HepG2 (cell line): ENCODE data around the gene PIP5KL1. TPM values are rescaled to one million over a fixed set of nuclear protein-coding genes. Genes with fewer than 3 reads are reported as not detected.

Experiments
- ATAC-seq: fragments of 200-7000 bp; cut with Tn5 transposase; 3 replicates; pipeline ENCODE4 v1.9.1; 2020; ENCODE audit warnings: mild to moderate bottlenecking, moderate library complexity
- BruUV-seq: library from RNA; stranded (reverse); fragments of 400-500 nt; replicated peaks from 2 replicates; lab custom pipeline; 2021; lab: Mats Ljungman, UMichigan
- CTCF ChIA-PET: fragments of 300-600 bp; formaldehyde crosslinking; extraction: SDS; loops from one replicate; lab custom pipeline; 2021; ENCODE audit warnings: low total read pairs, inconsistent platforms, low intra/inter-chr PET ratio; lab: Yijun Ruan, JAX
- POLR2A ChIA-PET: fragments of 350-600 bp; sonication (Branson Sonifier 250); formaldehyde crosslinking; loops from one replicate; lab custom pipeline; 2020; ENCODE audit warnings: antibody characterized with exemption, inconsistent platforms; lab: Yijun Ruan, JAX
- DNase-seq: peaks from one replicate; pipeline ENCODE4 v3.0.0-alpha.2; 2015; ENCODE audit warnings: low spot score
- FAIRE-seq: peaks from 3 replicates; lab custom pipeline; 2011; peaks lifted over from hg19 to GRCh38; lab: Jason Lieb, UNC
- H2AFZ ChIP-seq: one replicate; pipeline ENCODE4 v1.6.1; 2011; ENCODE audit warnings: low read length, inconsistent platforms
- H3K27ac ChIP-seq: fragments of 300-600 bp; 3 replicates; pipeline ENCODE4 v1.8.0; 2011; ENCODE audit warnings: mixed run types, mild to moderate bottlenecking, mixed read lengths, low read length, inconsistent platforms; ENCODE audit not compliant: insufficient read depth; ENCODE audit errors: extremely low read length
- H3K27me3 ChIP-seq, 2 experiments: fragments of 200-600 bp in 1 of 2; 2 replicates in 1 of 2; 3 replicates in 1 of 2; pipeline versions ENCODE4 v1.6.0 to v1.8.0; 2011; ENCODE audit warnings: low read length in 2 of 2, mild to moderate bottlenecking in 2 of 2, moderate library complexity in 2 of 2, inconsistent platforms in 1 of 2; ENCODE audit not compliant: insufficient read depth in 2 of 2, control insufficient read depth in 1 of 2
- H3K36me3 ChIP-seq, 2 experiments: fragments of 200-600 bp in 1 of 2; replicated peaks in 1 of 2; 2 replicates in 1 of 2; 3 replicates in 1 of 2; pipeline versions ENCODE4 v1.5.1 to v1.8.0; 2011; ENCODE audit warnings: low read length in 2 of 2, inconsistent platforms in 1 of 2; ENCODE audit not compliant: insufficient read depth in 2 of 2, control insufficient read depth in 1 of 2
- H3K4me1 ChIP-seq: 2 replicates; pipeline ENCODE4 v1.5.1; 2012; ENCODE audit warnings: low read length, inconsistent platforms; ENCODE audit not compliant: insufficient read depth
- H3K4me2 ChIP-seq: 2 replicates; pipeline ENCODE4 v1.6.0; 2011; ENCODE audit warnings: low read depth, low read length, inconsistent platforms
- H3K4me3 ChIP-seq, 3 experiments: fragments of 200-600 bp in 1 of 3; sonication (generic), shearing (Covaris generic) in 1 of 3; replicated peaks in 1 of 3; 2 replicates each; pipeline ENCODE4 v1.5.1; 2011 to 2016; ENCODE audit warnings: low read length in 3 of 3, inconsistent platforms in 2 of 3, low read depth in 2 of 3, mild to moderate bottlenecking in 2 of 3, control low read depth in 1 of 3, mixed read lengths in 1 of 3; ENCODE audit not compliant: insufficient read depth in 1 of 3
- H3K79me2 ChIP-seq: one replicate; pipeline ENCODE4 v1.6.1; 2011; ENCODE audit warnings: low read length, inconsistent platforms; ENCODE audit not compliant: insufficient read depth
- H3K9ac ChIP-seq: 2 replicates; pipeline ENCODE4 v1.6.0; 2011; ENCODE audit warnings: mild to moderate bottlenecking, low read depth, low read length, inconsistent platforms; ENCODE audit not compliant: insufficient read depth
- H3K9me3 ChIP-seq: 2 replicates; pipeline ENCODE4 v1.5.1; 2012; ENCODE audit warnings: mild to moderate bottlenecking, low read length
- H4K20me1 ChIP-seq: 2 replicates; pipeline ENCODE4 v1.6.0; 2011; ENCODE audit warnings: inconsistent platforms, mild to moderate bottlenecking, low read length, moderate library complexity; ENCODE audit not compliant: insufficient read depth
- CBX5 ChIP-seq: sonication (generic); formaldehyde crosslinking; IDR thresholded peaks from 2 replicates; pipeline ENCODE4 v1.4.0; 2020; ENCODE audit warnings: missing genetic modification reagents, borderline replicate concordance
- DMTF1 ChIP-seq: sonication (generic); formaldehyde crosslinking; IDR thresholded peaks from 2 replicates; pipeline ENCODE4 v1.4.0; 2020; ENCODE audit warnings: mild to moderate bottlenecking, missing genetic modification reagents
- HHEX ChIP-seq: IDR thresholded peaks from 2 replicates; pipeline ENCODE4 v1.6.1; 2016; ENCODE audit warnings: control low read depth
- PAWR ChIP-seq: sonication (generic); formaldehyde crosslinking; IDR thresholded peaks from 2 replicates; pipeline ENCODE4 v1.4.0; 2020; ENCODE audit warnings: missing genetic modification reagents, mild to moderate bottlenecking, borderline replicate concordance
- PLRG1 ChIP-seq: fragments of 450-650 bp; conservative IDR thresholded peaks from 2 replicates; pipeline ENCODE4 v1.6.1; 2016
- SCMH1 ChIP-seq: sonication (generic); formaldehyde crosslinking; IDR thresholded peaks from 2 replicates; pipeline ENCODE4 v1.9.0; 2021; ENCODE audit warnings: missing genetic modification reagents, mild to moderate bottlenecking, borderline replicate concordance
- ZC3H13 ChIP-seq: sonication (generic); formaldehyde crosslinking; IDR thresholded peaks from 2 replicates; pipeline ENCODE4 v1.8.1; 2023; ENCODE audit warnings: mild to moderate bottlenecking, missing genetic modification reagents, moderate library complexity
- WGBS: methylation state at CpG from one replicate; pipeline ENCODE4 v1.1.6; 2017; ENCODE audit warnings: low lambda C conversion rate; 5-methylcytosine and 5-hydroxymethylcytosine counted together
- in situ Hi-C: cut with HindIII; loops from 2 replicates; pipeline ENCODE4 v1.10.0; 2017; ENCODE audit warnings: low pct_unique_long_range_greater_than_20kb; ENCODE audit not compliant: extremely low pct_ligation_motif_present
- intact Hi-C: fragments of 100-400 bp; cut with micrococcal nuclease; formaldehyde crosslinking; loops from one replicate; pipeline ENCODE4 v1.10.0; 2022; ENCODE audit not compliant: unreplicated experiment
- polyA plus RNA-seq, 8 experiments: library from polyadenylated mRNA; depleted of rRNA in 3 of 8; stranded (reverse) in 7 of 8; unstranded in 1 of 8; fragments of >200 nt; fragmentation: Illumina TruSeq in 4 of 8; extraction: Trizol in 4 of 8; gene quantifications; 2 replicates each; pipeline versions ENCODE4 v1.2.1 to v1.2.3, GENCODE V29; 2011 to 2016; ENCODE audit warnings: low read depth in 4 of 8, missing spikeins in 1 of 8, mixed read lengths in 1 of 8; ENCODE audit not compliant: insufficient read depth in 1 of 8
- total RNA-seq, 5 experiments: library from RNA; depleted of rRNA; stranded (reverse); fragments of >200 nt; fragmentation: Illumina TruSeq; extraction: Trizol; gene quantifications; 2 replicates each; pipeline ENCODE4 v1.2.3, GENCODE V29; 2016; ENCODE audit warnings: low read depth in 1 of 5

Gene PIP5KL1
- total and polyA plus RNA-seq, 2 of the 13 experiments (the other 11 are each of a cell fraction or from before 2014, with no cell fraction given): 0.20 to 0.49 TPM

GRCh38 chr9:127924736-127925444, 5.7 kb downstream of the PIP5KL1 start:
- Histone ChIP-seq H3K27ac (no peak overlapping the region), H3K4me3 (no peak overlapping the region), H3K9ac (no peak overlapping the region), H4K20me1 (no peaks in the 10 kb centered on the region), H3K36me3 (no peaks in the 10 kb centered on the region), H3K4me1 (peaks cover 29% of the 10 kb centered on the region), H3K79me2 (no peaks in the 10 kb centered on the region), H3K27me3 (peaks cover 0 to 38% of the 10 kb centered on the region in 2 experiments; a peak in 4 of 5 replicates), H3K4me2 (no peak overlapping the region), H2AFZ (no peak overlapping the region), H3K9me3 (no peaks in the 10 kb centered on the region)
- no peak for ATAC-seq
- 68% methylated on average over 16 of the region's 22 CpGs for WGBS
- in situ Hi-C loops: loop anchor here (5.0 to 10.0 kb wide), 2 partner anchors 328 to 420 kb away; no protein-coding TSS in a partner anchor
- ChIA-PET CTCF (no interaction called here), POLR2A (no interaction called here)
- TF ChIP-seq HHEX (CRISPR knock-in tag): no peak
- TF ChIP-seq PLRG1: no peak
- TF ChIP-seq DMTF1 (CRISPR knock-in tag): no peak
- no peak for TF ChIP-seq CBX5
- no peak for TF ChIP-seq ZC3H13 (CRISPR knock-in tag)
- no peak for TF ChIP-seq SCMH1 (CRISPR knock-in tag)
- TF ChIP-seq PAWR (CRISPR knock-in tag): no peak
- no peak for FAIRE-seq
- no TSS peak for BruUV-seq
- intact Hi-C loops: no loop called here
- DNase-seq: no peak
